GM23248 (cell line): ENCODE data around the gene CADM3. TPM values are rescaled to one million over a fixed set of nuclear protein-coding genes. Genes with fewer than 3 reads are reported as not detected.

ENCODE experiments used
- DNase-seq: peaks from one replicate; pipeline ENCODE4 v3.0.0-alpha.2; 2015
- H2AFZ ChIP-seq: fragments of 200-600 bp; sonication (generic); 2 replicates; pipeline ENCODE4 v1.6.1; 2016; ENCODE audit warnings: antibody characterized with exemption
- H3F3A ChIP-seq: fragments of 200-600 bp; sonication (generic); 2 replicates; pipeline ENCODE4 v1.6.1; 2016; ENCODE audit warnings: mild to moderate bottlenecking, antibody characterized with exemption, mixed run types; ENCODE audit not compliant: insufficient read depth
- H3K27ac ChIP-seq: fragments of 200-600 bp; sonication (generic); 2 replicates; pipeline ENCODE4 v1.5.1; 2016; ENCODE audit warnings: mild to moderate bottlenecking
- H3K27me3 ChIP-seq: fragments of 200-600 bp; sonication (generic); replicated peaks from 2 replicates; pipeline ENCODE4 v1.6.1; 2016; ENCODE audit warnings: mild to moderate bottlenecking; ENCODE audit not compliant: insufficient read depth
- H3K36me3 ChIP-seq: fragments of 200-600 bp; sonication (generic); 2 replicates; pipeline ENCODE4 v1.6.1; 2016; ENCODE audit warnings: low read depth, mild to moderate bottlenecking
- H3K4me1 ChIP-seq: fragments of 200-600 bp; sonication (generic); 2 replicates; pipeline ENCODE4 v1.6.1; 2016; ENCODE audit warnings: mild to moderate bottlenecking; ENCODE audit not compliant: insufficient read depth
- H3K4me2 ChIP-seq: fragments of 200-600 bp; sonication (generic); one replicate; pipeline ENCODE4 v1.6.1; 2016; ENCODE audit warnings: mild to moderate bottlenecking; ENCODE audit not compliant: unreplicated experiment
- H3K4me3 ChIP-seq: fragments of 200-600 bp; sonication (generic); 2 replicates; pipeline ENCODE4 v1.5.1; 2016; ENCODE audit warnings: mild to moderate bottlenecking
- H3K79me2 ChIP-seq: fragments of 200-600 bp; sonication (generic); 2 replicates; pipeline ENCODE4 v1.6.1; 2016; ENCODE audit warnings: mild to moderate bottlenecking; ENCODE audit not compliant: insufficient read depth
- H3K9ac ChIP-seq: fragments of 200-600 bp; sonication (generic); 2 replicates; pipeline ENCODE4 v1.6.1; 2016; ENCODE audit warnings: mild to moderate bottlenecking
- H3K9me2 ChIP-seq: fragments of 200-600 bp; sonication (generic); 2 replicates; pipeline ENCODE4 v1.6.1; 2016; ENCODE audit warnings: mixed run types, mild to moderate bottlenecking, moderate library complexity; ENCODE audit not compliant: insufficient read depth
- H3K9me3 ChIP-seq: fragments of 200-600 bp; sonication (generic); one replicate; pipeline ENCODE4 v1.6.1; 2017; ENCODE audit warnings: low read depth
- H4K20me1 ChIP-seq: fragments of 200-600 bp; sonication (generic); 2 replicates; pipeline ENCODE4 v1.6.0; 2016; ENCODE audit not compliant: insufficient read depth
- EZH2 ChIP-seq: fragments of 200-600 bp; sonication (generic); IDR thresholded peaks from 2 replicates; pipeline ENCODE4 v1.6.1; 2018; ENCODE audit warnings: antibody characterized with exemption, mild to moderate bottlenecking; ENCODE audit not compliant: insufficient read depth, poor library complexity, severe bottlenecking
- EZH2phosphoT487 ChIP-seq: fragments of 200-600 bp; sonication (generic); IDR thresholded peaks from 2 replicates; pipeline ENCODE4 v1.6.1; 2018; ENCODE audit warnings: antibody characterized with exemption, moderate library complexity, mild to moderate bottlenecking, low read depth; ENCODE audit not compliant: insufficient read depth
- WGBS, 2 experiments: methylation state at CpG; one replicate each; pipeline ENCODE4 v1.1.6; 2015 to 2017; ENCODE audit warnings: low lambda C conversion rate in 2 of 2, low coverage in 1 of 2; ENCODE audit errors: missing lambda C conversion rate in 2 of 2; 5-methylcytosine and 5-hydroxymethylcytosine counted together
- in situ Hi-C: fragments of 300-500 bp; cut with MboI; formaldehyde crosslinking; loops from 2 replicates; pipeline ENCODE4 v1.15.0; 2020
- polyA plus RNA-seq: library from polyadenylated mRNA; unstranded; fragments of >200 nt; fragmentation: Nextera tagmentation; extraction: Ambion mirVana; gene quantifications from 2 replicates; pipeline ENCODE4 v1.2.1, GENCODE V29; 2016
- total RNA-seq: library from RNA; depleted of rRNA; stranded (reverse); fragments of >200 nt; shearing (Covaris generic); gene quantifications from 2 replicates; pipeline ENCODE4 v1.2.3, GENCODE V29; 2014; rRNA removed

Gene CADM3
- not detected in 2 replicates for total RNA-seq
- 0.14 TPM in 1 of 2 replicates, not detected in the other for polyA plus RNA-seq

- Histone ChIP-seq H4K20me1 (no peaks in the 10 kb centered on the region), H3K9me3 (no peaks in the 10 kb centered on the region), H3K4me2 (no peak within 1 kb of the TSS), H3K27ac (no peak within 1 kb of the TSS), H3K4me1 (no peaks in the 10 kb centered on the region), H3K36me3 (no peaks in the 10 kb centered on the region), H2AFZ (no peak within 1 kb of the TSS), H3K79me2 (no peaks in the 10 kb centered on the region), H3F3A (no peaks in the 10 kb centered on the region), H3K9ac (no peak within 1 kb of the TSS), H3K9me2 (no peaks in the 10 kb centered on the region), H3K27me3 (peaks cover 51% of the 10 kb centered on the region), H3K4me3 (no peak within 1 kb of the TSS)
- in situ Hi-C loops, result loop anchor here (25.0 kb wide), 1 partner anchor 841 kb away; no protein-coding TSS in a partner anchor
- TF ChIP-seq EZH2 (no peak), EZH2phosphoT487 (no peak)
- WGBS, 2 experiments, result 3 to 11% methylated on average over 9 to 28 of the region's 29 CpGs
- DNase-seq, result no peak
These were observed at the start of gene CADM3 for GRCh38 chr1:159171254-159171687. Gene CADM3 (plus strand): TSS chr1:159171615. CDS start chr1:159171766, 151 bp downstream.

GRCh38 chr1:159122005-159122621 is 49.3 kb upstream of the CADM3 start:
- Histone ChIP-seq H3K27ac (no peak overlapping the region), H3F3A (no peaks in the 10 kb centered on the region), H3K4me3 (no peak overlapping the region), H3K4me2 (peak overlapping the region; percentile 18), H3K9ac (no peak overlapping the region), H4K20me1 (no peaks in the 10 kb centered on the region), H3K27me3 (no peaks in the 10 kb centered on the region), H3K9me3 (no peaks in the 10 kb centered on the region), H2AFZ (no peak overlapping the region), H3K36me3 (no peaks in the 10 kb centered on the region), H3K79me2 (no peaks in the 10 kb centered on the region), H3K9me2 (no peaks in the 10 kb centered on the region), H3K4me1 (peaks cover 8% of the 10 kb centered on the region; the same call in 1 of the 2 replicates)
- WGBS, 2 experiments, result 46 to 47% methylated on average over 2 of the region's 2 CpGs
- TF ChIP-seq EZH2 (no peak), EZH2phosphoT487 (no peak)
- peak; percentile 79 for DNase-seq
- in situ Hi-C loops, result no loop called here

DNA sequence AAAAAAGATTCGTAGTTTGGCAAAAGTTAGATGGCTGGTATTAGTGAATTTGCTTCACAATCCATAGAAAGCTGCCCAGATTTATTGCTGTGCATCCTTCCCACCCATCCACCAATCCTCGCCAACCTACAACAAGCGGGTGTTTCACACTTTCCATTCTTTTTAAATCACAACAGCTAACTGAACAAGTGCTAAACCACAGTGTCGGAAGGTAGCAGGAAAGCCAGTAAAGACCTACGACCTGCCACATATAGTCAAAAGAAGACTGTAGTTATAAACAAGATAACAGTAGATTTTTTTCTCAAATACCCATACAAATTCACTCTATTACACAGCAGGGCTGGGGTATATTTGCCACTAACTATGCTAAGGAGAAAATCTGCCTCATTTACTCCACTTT is 47.8 kb upstream of the CADM3 start:
- 75 to 78% methylated on average over 5 of the region's 5 CpGs for WGBS, 2 experiments
- Histone ChIP-seq H3K9ac (no peak overlapping the region), H2AFZ (no peak overlapping the region), H3K36me3 (no peaks in the 10 kb centered on the region), H3K4me1 (peaks cover 8% of the 10 kb centered on the region; the same call in 1 of the 2 replicates), H3K4me3 (no peak overlapping the region), H3K4me2 (no peak overlapping the region), H3F3A (no peaks in the 10 kb centered on the region), H3K79me2 (no peaks in the 10 kb centered on the region), H3K9me3 (no peaks in the 10 kb centered on the region), H3K27me3 (no peaks in the 10 kb centered on the region), H3K9me2 (no peaks in the 10 kb centered on the region), H3K27ac (no peak overlapping the region), H4K20me1 (no peaks in the 10 kb centered on the region)
- in situ Hi-C loops, result no loop called here
- no peak for DNase-seq
- no peak for TF ChIP-seq EZH2
- TF ChIP-seq EZH2phosphoT487, result no peak

DNA sequence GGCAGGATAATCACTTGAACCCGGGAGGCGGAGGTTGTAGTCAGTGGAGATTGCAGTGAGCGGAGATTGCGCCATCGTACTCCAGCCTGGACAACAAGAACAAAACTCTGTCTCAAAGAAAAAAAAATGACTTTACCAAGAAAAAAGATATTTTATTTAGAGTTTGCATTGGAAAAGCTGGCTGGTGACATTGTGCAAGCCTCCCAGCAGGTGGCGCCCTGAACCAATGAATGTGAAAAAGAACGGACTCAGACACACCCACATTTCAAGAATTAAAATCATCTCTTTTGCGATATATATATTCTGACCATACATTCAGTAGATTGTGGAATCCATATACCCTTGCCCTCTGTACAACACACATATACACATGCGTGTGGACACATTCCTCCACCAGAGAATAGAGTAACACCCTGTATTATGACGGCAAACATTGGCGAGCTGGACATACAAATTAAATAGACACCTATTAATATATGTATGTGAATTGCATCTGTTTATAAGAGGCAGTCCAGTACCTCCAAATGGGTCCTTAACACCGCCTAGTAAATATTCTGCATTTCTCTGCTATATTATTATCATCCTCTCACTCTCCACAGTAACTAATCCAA is 39.0 kb upstream of the CADM3 start:
- H3K9me3 ChIP-seq, result no peaks in the 10 kb centered on the region
- in situ Hi-C loops, result no loop called here
- H4K20me1 ChIP-seq, result no peaks in the 10 kb centered on the region
- no peaks in the 10 kb centered on the region for H3F3A ChIP-seq
- H3K9me2 ChIP-seq, result no peaks in the 10 kb centered on the region
- WGBS, 2 experiments, result 40 to 45% methylated on average over 12 of the region's 12 CpGs
- H3K79me2 ChIP-seq, result no peaks in the 10 kb centered on the region
- H2AFZ ChIP-seq, result no peak overlapping the region
- no peak overlapping the region for H3K27ac ChIP-seq
- no peak overlapping the region for H3K4me3 ChIP-seq
- peak; percentile 82 for DNase-seq
- H3K9ac ChIP-seq, result no peak overlapping the region
- TF ChIP-seq EZH2 (no peak), EZH2phosphoT487 (no peak)
- H3K4me1 ChIP-seq, result no peaks in the 10 kb centered on the region
- no peak overlapping the region for H3K4me2 ChIP-seq
- no peaks in the 10 kb centered on the region for H3K36me3 ChIP-seq
- peaks cover 8% of the 10 kb centered on the region; the same call in 1 of the 2 replicates for H3K27me3 ChIP-seq
